Mucosa of descending colon (tissue), 3 donors: ENCODE measurements around the gene JUND. TPM values are rescaled to one million over a fixed set of nuclear protein-coding genes. Genes with fewer than 3 reads are reported as not detected.

Experiments used
- ATAC-seq: fragments of 200-7000 bp; cut with Tn5 transposase; one replicate; pipeline ENCODE4 v1.9.1; 2020; ENCODE audit warnings: mild to moderate bottlenecking, moderate library complexity
- DNase-seq, 3 donors: peaks; one replicate each; pipeline ENCODE4 v3.0.0-alpha.2; 2020
- H3K36me3 ChIP-seq: fragments of 200-600 bp; one replicate; pipeline ENCODE4 v1.8.0; 2021; ENCODE audit warnings: low read depth, mild to moderate bottlenecking
- H3K4me1 ChIP-seq: fragments of 200-600 bp; one replicate; pipeline ENCODE4 v1.8.0; 2021; ENCODE audit warnings: low read depth, mild to moderate bottlenecking
- H3K4me3 ChIP-seq: fragments of 200-600 bp; one replicate; pipeline ENCODE4 v1.8.0; 2021; ENCODE audit warnings: mild to moderate bottlenecking
- H3K9me3 ChIP-seq: fragments of 200-600 bp; one replicate; pipeline ENCODE4 v1.8.0; 2021; ENCODE audit warnings: mild to moderate bottlenecking
- CTCF ChIP-seq: fragments of 200-600 bp; IDR thresholded peaks from one replicate; pipeline ENCODE4 v1.8.0; 2022; ENCODE audit warnings: antibody characterized with exemption, mild to moderate bottlenecking
- intact Hi-C, 2 donors: fragments of 100-400 bp; cut with DNase I in 1 of 2; cut with micrococcal nuclease in 1 of 2; formaldehyde crosslinking; loops; one replicate each; pipeline versions ENCODE4 v1.11.0 to v1.11.1; 2022; cut with DNase I, micrococcal nuclease
- total RNA-seq, 3 donors: library from RNA; stranded (reverse); fragmentation: NEBNext Ultra II Directional in 2 of 3; extraction: Animal tissue kit (Norgen Biotek cat#: 25700) in 2 of 3; gene quantifications; one replicate each; pipeline versions ENCODE4 v1.2.1 to v1.2.4, GENCODE V29; 2021 to 2023
- donor health status: DM: no; HTN: no; CAD: no; lungs with moderate emphysema.
- donor health status: DM: no; HTN: no; CAD: no.
- donor health status: DM: no; HTN: yes; CAD: no.

The JUND gene
- total RNA-seq, 3 donors from 2014 or later = 267 to 328 (median 295) TPM

DNA sequence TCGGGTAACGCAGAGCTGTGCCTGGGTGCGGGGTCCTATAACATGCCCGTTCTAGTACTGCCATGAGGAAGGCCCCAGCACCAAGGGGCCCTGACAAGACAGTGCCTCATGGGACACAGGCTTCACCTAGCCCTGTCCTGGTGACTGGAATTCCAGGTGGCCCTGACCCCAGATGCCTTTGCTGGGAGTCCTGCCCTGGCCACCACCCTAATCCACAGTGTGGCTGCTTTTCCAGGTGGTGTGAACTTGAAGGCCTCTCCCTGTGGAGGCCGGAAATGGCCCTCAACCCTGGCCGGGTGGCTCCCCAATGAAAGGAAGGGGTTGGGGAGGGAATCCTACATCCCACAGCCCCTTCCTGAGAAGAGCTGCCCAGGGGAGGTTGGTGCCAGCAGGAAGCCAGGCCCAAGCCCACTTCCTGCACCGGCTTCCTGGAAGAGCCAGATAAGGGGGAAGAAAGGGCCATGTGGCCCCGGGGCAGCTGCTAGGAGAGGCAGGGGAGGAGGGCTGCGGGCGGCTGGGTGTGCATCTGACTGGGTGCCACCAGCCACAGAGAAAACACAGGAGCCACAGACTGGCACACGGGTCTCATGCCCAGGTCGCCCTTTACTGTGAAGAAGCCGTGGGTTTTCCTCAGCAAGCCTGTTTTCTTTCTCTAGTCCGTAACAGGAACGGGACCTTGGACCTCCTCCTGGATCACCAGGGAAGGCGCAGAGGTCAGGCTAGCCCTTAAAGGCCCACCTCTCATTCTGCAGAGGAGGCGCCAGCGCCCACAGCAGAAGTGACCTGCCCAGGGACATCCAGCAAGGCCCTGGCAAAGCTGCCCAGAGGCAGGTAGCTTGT, 36.8 kb upstream of the JUND start:
- no peaks in the 10 kb centered on the region for H3K9me3 ChIP-seq
- peaks cover 48% of the 10 kb centered on the region for H3K4me1 ChIP-seq
- no peak overlapping the region for H3K4me3 ChIP-seq
- no peaks in the 10 kb centered on the region for H3K36me3 ChIP-seq
- DNase-seq = peak; percentile 59 to 79 (median 73)
- TF ChIP-seq CTCF = no peak
- intact Hi-C loops = no loop called here
- peak; percentile 1 for ATAC-seq

GRCh38 chr19:18313398-18313797, 32.0 kb upstream of the JUND start:
- Histone ChIP-seq H3K36me3 (no peaks in the 10 kb centered on the region), H3K4me1 (peaks cover 35% of the 10 kb centered on the region), H3K4me3 (no peak overlapping the region), H3K9me3 (no peaks in the 10 kb centered on the region)
- DNase-seq = no peak
- intact Hi-C loops = no loop called here
- ATAC-seq = no peak
- no peak for TF ChIP-seq CTCF

GRCh38 chr19:18312092-18312534, 30.7 kb upstream of the JUND start:
- DNase-seq (no peak), ATAC-seq (peak; percentile 21)
- Histone ChIP-seq H3K9me3 (no peaks in the 10 kb centered on the region), H3K4me1 (peaks cover 24% of the 10 kb centered on the region), H3K36me3 (no peaks in the 10 kb centered on the region), H3K4me3 (no peak overlapping the region)
- intact Hi-C loops = no loop called here
- no peak for TF ChIP-seq CTCF

- DNase-seq = peak in 1 of 3 donors; percentile 58
- intact Hi-C loops = no loop called here
- Histone ChIP-seq H3K4me1 (peaks cover 27% of the 10 kb centered on the region), H3K4me3 (no peak overlapping the region), H3K36me3 (no peaks in the 10 kb centered on the region), H3K9me3 (no peaks in the 10 kb centered on the region)
- ATAC-seq = peak; percentile 26
- TF ChIP-seq CTCF = no peak
Measured at GRCh38 chr19:18311502-18312091, 30.2 kb upstream of the JUND start.

- DNase-seq (peak in 1 of 3 donors; percentile 66), ATAC-seq (no peak)
- intact Hi-C loops = no loop called here
- no peaks in the 10 kb centered on the region for H3K9me3 ChIP-seq
- no peaks in the 10 kb centered on the region for H3K36me3 ChIP-seq
- H3K4me3 ChIP-seq = no peak overlapping the region
- peaks cover 31% of the 10 kb centered on the region for H3K4me1 ChIP-seq
- TF ChIP-seq CTCF = no peak
Measured at GRCh38 chr19:18310966-18311365, 29.5 kb upstream of the JUND start.
